K562 (cell line): ENCODE results near the gene TRIOBP. TPM values are rescaled to one million over a fixed set of nuclear protein-coding genes. Genes with fewer than 3 reads are reported as not detected.
A peak's percentile ranks its signal among the peaks of the same experiment; 100 is the strongest.

Source experiments
- ARNT ChIP-seq, 2 experiments: fragments of 450-650 bp; IDR thresholded peaks; 2 replicates each; pipeline ENCODE4 v1.6.1; 2016; ENCODE audit warnings: mild to moderate bottlenecking in 1 of 2
- BACH1 ChIP-seq: fragments of 200-800 bp; sonication (Bioruptor generic); IDR thresholded peaks from 2 replicates; pipeline ENCODE4 v1.6.1; 2016; ENCODE audit warnings: missing genetic modification characterization, missing compliant biosample characterization
- EGR1 ChIP-seq: fragments of 450-650 bp; conservative IDR thresholded peaks from 2 replicates; pipeline ENCODE4 v1.6.1; 2017; ENCODE audit warnings: mild to moderate bottlenecking
- HDAC1 ChIP-seq, 2 experiments: fragments of 450-650 bp; IDR thresholded peaks; 2 replicates each; pipeline ENCODE4 v1.6.1; 2016 to 2017; ENCODE audit warnings: inconsistent platforms in 1 of 2, mild to moderate bottlenecking in 1 of 2, moderate library complexity in 1 of 2
- MAZ ChIP-seq, 2 experiments: fragments of 450-650 bp in 1 of 2; sonication (generic) in 1 of 2; formaldehyde crosslinking; IDR thresholded peaks in 1 of 2; conservative IDR thresholded peaks in 1 of 2; 2 replicates each; pipeline versions ENCODE4 v1.4.0 to v1.5.0; 2020; ENCODE audit warnings: mild to moderate bottlenecking in 1 of 2, missing genetic modification reagents in 1 of 2
- NR2F6 ChIP-seq: fragments of 450-650 bp; formaldehyde crosslinking; IDR thresholded peaks from 2 replicates; pipeline ENCODE4 v1.4.0; 2020; ENCODE audit warnings: mild to moderate bottlenecking
- NRF1 ChIP-seq, 2 experiments: fragments of 450-650 bp; IDR thresholded peaks in 1 of 2; conservative IDR thresholded peaks in 1 of 2; 2 replicates each; pipeline ENCODE4 v1.6.1; 2014; ENCODE audit warnings: mild to moderate bottlenecking in 2 of 2
- RNF2 ChIP-seq: sonication (generic); IDR thresholded peaks from 2 replicates; pipeline ENCODE4 v1.6.1; 2016
- SAFB2 ChIP-seq: fragments of 200-400 bp; formaldehyde crosslinking; IDR thresholded peaks from 2 replicates; pipeline ENCODE4 v1.6.1; 2018; ENCODE audit warnings: borderline replicate concordance, low read length, low read depth, moderate library complexity; ENCODE audit not compliant: severe bottlenecking
- SIN3B ChIP-seq: fragments of 450-650 bp; IDR thresholded peaks from 2 replicates; pipeline ENCODE4 v1.6.1; 2017; ENCODE audit warnings: low read depth, mild to moderate bottlenecking, moderate library complexity
- SMARCA5 ChIP-seq: fragments of 450-650 bp; IDR thresholded peaks from 2 replicates; pipeline ENCODE4 v1.6.1; 2016
- ZC3H4 ChIP-seq: sonication (generic); formaldehyde crosslinking; IDR thresholded peaks from 2 replicates; pipeline ENCODE4 v1.9.0; 2021; ENCODE audit warnings: missing genetic modification reagents, borderline replicate concordance
- ZNF184 ChIP-seq: sonication (generic); formaldehyde crosslinking; IDR thresholded peaks from 2 replicates; pipeline ENCODE4 v1.5.0; 2020; ENCODE audit warnings: missing genetic modification reagents
- ZNF408 ChIP-seq: fragments of 250-450 bp; sonication (Bioruptor Pico); IDR thresholded peaks from 2 replicates; pipeline ENCODE4 v1.4.0; 2020; ENCODE audit warnings: low read depth, mild to moderate bottlenecking, moderate library complexity
- polyA plus RNA-seq, 8 experiments: library from polyadenylated mRNA; depleted of rRNA in 4 of 8; stranded (reverse) in 5 of 8; unstranded in 3 of 8; fragments of >200 nt; fragmentation: Nextera tagmentation in 2 of 8; fragmentation: Illumina TruSeq in 1 of 8; extraction: Ambion mirVana in 2 of 8; extraction: Trizol in 1 of 8; gene quantifications; 2 replicates each; pipeline versions ENCODE4 v1.2.1 to v1.2.3, GENCODE V29; 2011 to 2014; ENCODE audit warnings: inconsistent platforms in 1 of 8, missing spikeins in 1 of 8
- total RNA-seq, 7 experiments: library from RNA; depleted of rRNA in 6 of 7; stranded (reverse); fragments of >200 nt in 6 of 7; fragmentation: Illumina TruSeq in 2 of 7; extraction: Trizol in 2 of 7; gene quantifications; 2 replicates each; pipeline versions ENCODE4 v1.2.1 to v1.2.3, GENCODE V29; 2011 to 2021; ENCODE audit warnings: low replicate concordance in 1 of 7
- TF ChIP-seq, protein P1 (sequence below): fragments of 450-650 bp; IDR thresholded peaks from 2 replicates; pipeline ENCODE4 v1.6.1; 2016; ENCODE audit warnings: mild to moderate bottlenecking
- TF ChIP-seq, protein P2 (sequence below): fragments of 450-650 bp; IDR thresholded peaks from 2 replicates; pipeline ENCODE4 v1.6.1; 2016; ENCODE audit warnings: low read depth, mild to moderate bottlenecking, moderate library complexity
- TF ChIP-seq, protein P3 (sequence below): fragments of 450-650 bp; IDR thresholded peaks from 2 replicates; pipeline ENCODE4 v1.6.1; 2016; ENCODE audit warnings: borderline replicate concordance
- TF ChIP-seq, protein P4 (sequence below): fragments of 200-800 bp; sonication (Bioruptor generic); IDR thresholded peaks from 2 replicates; pipeline ENCODE4 v1.6.1; 2017; ENCODE audit warnings: missing genetic modification characterization, missing compliant biosample characterization

Gene TRIOBP
- total and polyA plus RNA-seq, 9 of the 15 experiments (the other 6 are each of a cell fraction or from before 2014, with no cell fraction given) = 0.24 to 13.8 (median 5.5) TPM

DNA sequence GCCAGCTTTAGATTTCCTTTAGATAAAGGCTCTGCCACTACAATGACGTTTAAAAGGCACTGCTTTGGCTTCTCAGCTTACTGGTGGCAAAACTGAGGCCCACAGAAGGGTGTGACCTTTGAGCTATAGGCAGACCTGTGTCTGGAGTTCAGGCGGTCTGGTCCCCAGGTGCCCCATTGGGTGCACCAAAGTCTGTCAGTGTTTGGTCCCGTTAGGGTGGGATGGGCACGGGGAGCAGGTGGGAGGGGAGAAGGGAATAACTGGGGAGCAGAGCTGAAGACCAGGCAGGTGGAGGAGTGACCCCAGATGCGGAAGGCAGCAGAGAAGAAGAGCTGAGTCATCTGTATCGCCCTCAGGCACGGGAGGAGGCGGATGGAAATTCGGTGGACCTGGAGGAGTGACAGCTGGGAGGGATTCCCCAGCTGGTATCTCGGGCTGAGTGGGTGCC lies 65.6 kb downstream of the TRIOBP start (continued):
- TF ChIP-seq, protein P1, sequence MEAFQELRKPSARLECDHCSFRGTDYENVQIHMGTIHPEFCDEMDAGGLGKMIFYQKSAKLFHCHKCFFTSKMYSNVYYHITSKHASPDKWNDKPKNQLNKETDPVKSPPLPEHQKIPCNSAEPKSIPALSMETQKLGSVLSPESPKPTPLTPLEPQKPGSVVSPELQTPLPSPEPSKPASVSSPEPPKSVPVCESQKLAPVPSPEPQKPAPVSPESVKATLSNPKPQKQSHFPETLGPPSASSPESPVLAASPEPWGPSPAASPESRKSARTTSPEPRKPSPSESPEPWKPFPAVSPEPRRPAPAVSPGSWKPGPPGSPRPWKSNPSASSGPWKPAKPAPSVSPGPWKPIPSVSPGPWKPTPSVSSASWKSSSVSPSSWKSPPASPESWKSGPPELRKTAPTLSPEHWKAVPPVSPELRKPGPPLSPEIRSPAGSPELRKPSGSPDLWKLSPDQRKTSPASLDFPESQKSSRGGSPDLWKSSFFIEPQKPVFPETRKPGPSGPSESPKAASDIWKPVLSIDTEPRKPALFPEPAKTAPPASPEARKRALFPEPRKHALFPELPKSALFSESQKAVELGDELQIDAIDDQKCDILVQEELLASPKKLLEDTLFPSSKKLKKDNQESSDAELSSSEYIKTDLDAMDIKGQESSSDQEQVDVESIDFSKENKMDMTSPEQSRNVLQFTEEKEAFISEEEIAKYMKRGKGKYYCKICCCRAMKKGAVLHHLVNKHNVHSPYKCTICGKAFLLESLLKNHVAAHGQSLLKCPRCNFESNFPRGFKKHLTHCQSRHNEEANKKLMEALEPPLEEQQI = no peak
- TF ChIP-seq ZNF408 (CRISPR knock-in tag) (no peak), HDAC1 (IDR thresholded peaks at IDR 0.05) (peak in 1 of 2 experiments; percentile 74; a peak in 2 of 4 replicates), NRF1 (conservative IDR thresholded peaks at IDR 0.05 in 1 of 2, IDR thresholded peaks at IDR 0.05 in 1 of 2) (no peak), NR2F6 (no peak), BACH1 (tag) (0 out of 2 replicates have a peak, but pooled peaks have one; percentile 65), SAFB2 (no peak), ZNF184 (CRISPR knock-in tag) (no peak), ZC3H4 (CRISPR knock-in tag) (no peak), SIN3B (no peak), MAZ (CRISPR knock-in tag; conservative IDR thresholded peaks at IDR 0.05 in 1 of 2, IDR thresholded peaks at IDR 0.05 in 1 of 2) (no peak), RNF2 (no peak), ARNT (IDR thresholded peaks at IDR 0.05) (no peak), SMARCA5 (no peak), EGR1 (peak; percentile 47)
- TF ChIP-seq, protein P2, sequence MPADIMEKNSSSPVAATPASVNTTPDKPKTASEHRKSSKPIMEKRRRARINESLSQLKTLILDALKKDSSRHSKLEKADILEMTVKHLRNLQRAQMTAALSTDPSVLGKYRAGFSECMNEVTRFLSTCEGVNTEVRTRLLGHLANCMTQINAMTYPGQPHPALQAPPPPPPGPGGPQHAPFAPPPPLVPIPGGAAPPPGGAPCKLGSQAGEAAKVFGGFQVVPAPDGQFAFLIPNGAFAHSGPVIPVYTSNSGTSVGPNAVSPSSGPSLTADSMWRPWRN = no peak
- TF ChIP-seq, protein P3, sequence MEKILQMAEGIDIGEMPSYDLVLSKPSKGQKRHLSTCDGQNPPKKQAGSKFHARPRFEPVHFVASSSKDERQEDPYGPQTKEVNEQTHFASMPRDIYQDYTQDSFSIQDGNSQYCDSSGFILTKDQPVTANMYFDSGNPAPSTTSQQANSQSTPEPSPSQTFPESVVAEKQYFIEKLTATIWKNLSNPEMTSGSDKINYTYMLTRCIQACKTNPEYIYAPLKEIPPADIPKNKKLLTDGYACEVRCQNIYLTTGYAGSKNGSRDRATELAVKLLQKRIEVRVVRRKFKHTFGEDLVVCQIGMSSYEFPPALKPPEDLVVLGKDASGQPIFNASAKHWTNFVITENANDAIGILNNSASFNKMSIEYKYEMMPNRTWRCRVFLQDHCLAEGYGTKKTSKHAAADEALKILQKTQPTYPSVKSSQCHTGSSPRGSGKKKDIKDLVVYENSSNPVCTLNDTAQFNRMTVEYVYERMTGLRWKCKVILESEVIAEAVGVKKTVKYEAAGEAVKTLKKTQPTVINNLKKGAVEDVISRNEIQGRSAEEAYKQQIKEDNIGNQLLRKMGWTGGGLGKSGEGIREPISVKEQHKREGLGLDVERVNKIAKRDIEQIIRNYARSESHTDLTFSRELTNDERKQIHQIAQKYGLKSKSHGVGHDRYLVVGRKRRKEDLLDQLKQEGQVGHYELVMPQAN = no peak
- TF ChIP-seq, protein P4, sequence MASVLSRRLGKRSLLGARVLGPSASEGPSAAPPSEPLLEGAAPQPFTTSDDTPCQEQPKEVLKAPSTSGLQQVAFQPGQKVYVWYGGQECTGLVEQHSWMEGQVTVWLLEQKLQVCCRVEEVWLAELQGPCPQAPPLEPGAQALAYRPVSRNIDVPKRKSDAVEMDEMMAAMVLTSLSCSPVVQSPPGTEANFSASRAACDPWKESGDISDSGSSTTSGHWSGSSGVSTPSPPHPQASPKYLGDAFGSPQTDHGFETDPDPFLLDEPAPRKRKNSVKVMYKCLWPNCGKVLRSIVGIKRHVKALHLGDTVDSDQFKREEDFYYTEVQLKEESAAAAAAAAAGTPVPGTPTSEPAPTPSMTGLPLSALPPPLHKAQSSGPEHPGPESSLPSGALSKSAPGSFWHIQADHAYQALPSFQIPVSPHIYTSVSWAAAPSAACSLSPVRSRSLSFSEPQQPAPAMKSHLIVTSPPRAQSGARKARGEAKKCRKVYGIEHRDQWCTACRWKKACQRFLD (CRISPR knock-in tag) = no peak
- TF ChIP-seq, all 486 proteins: peak for 47
